ENCODE results near the gene KBTBD8.

KBTBD8 gene

GRCh38 chr3:67033079-67033478 is 35.0 kb downstream of the KBTBD8 start:
- in situ Hi-C loops (cut with MboI; ENCODE audit: low sequenced_read_pairs), result no loop called here

GRCh38 chr3:67034371-67034770 is 36.3 kb downstream of the KBTBD8 start:
- in situ Hi-C loops (cut with MboI; ENCODE audit: low sequenced_read_pairs), result no loop called here

- in situ Hi-C loops (cut with MboI; ENCODE audit: low sequenced_read_pairs), result no loop called here
These were observed 39.5 kb downstream of the KBTBD8 start for GRCh38 chr3:67037615-67038014.

GRCh38 chr3:67044295-67044694 is 46.2 kb downstream of the KBTBD8 start:
- in situ Hi-C loops (cut with MboI; ENCODE audit: low sequenced_read_pairs), result no loop called here

- in situ Hi-C loops (cut with MboI; ENCODE audit: low sequenced_read_pairs), result no loop called here
These were observed 46.8 kb downstream of the KBTBD8 start for GRCh38 chr3:67044955-67045354.

- in situ Hi-C loops (cut with MboI; ENCODE audit: low sequenced_read_pairs), result no loop called here
These were observed 47.8 kb downstream of the KBTBD8 start for GRCh38 chr3:67045711-67046465.

- in situ Hi-C loops (cut with MboI; ENCODE audit: low sequenced_read_pairs), result no loop called here
These were observed 48.9 kb downstream of the KBTBD8 start for GRCh38 chr3:67047051-67047450.

- in situ Hi-C loops (cut with MboI; ENCODE audit: low sequenced_read_pairs), result no loop called here
These were observed 50.1 kb downstream of the KBTBD8 start for GRCh38 chr3:67048067-67048714.

- in situ Hi-C loops (cut with MboI; ENCODE audit: low sequenced_read_pairs), result no loop called here
These were observed 50.6 kb downstream of the KBTBD8 start for GRCh38 chr3:67048715-67049074.

GRCh38 chr3:67059443-67059842 is 61.3 kb downstream of the KBTBD8 start:
- in situ Hi-C loops (cut with MboI; ENCODE audit: low sequenced_read_pairs), result no loop called here
